OCI-LY3 (cell line): ENCODE measurements around the gene MOCOS.

Source experiments
- EZH2phosphoT487 ChIP-seq: fragments of 200-600 bp; shearing (Covaris generic); IDR thresholded peaks from 2 replicates; pipeline ENCODE4 v1.6.1; 2018; ENCODE audit warnings: antibody characterized with exemption, mixed run types, low read depth
- TF ChIP-seq, protein P1 (sequence below): fragments of 200-600, 300-600 bp; sonication (generic); IDR thresholded peaks from 2 replicates; pipeline ENCODE4 v1.5.1; 2014; ENCODE audit warnings: antibody characterized with exemption, low read length, low read depth

- TF ChIP-seq, protein P1, sequence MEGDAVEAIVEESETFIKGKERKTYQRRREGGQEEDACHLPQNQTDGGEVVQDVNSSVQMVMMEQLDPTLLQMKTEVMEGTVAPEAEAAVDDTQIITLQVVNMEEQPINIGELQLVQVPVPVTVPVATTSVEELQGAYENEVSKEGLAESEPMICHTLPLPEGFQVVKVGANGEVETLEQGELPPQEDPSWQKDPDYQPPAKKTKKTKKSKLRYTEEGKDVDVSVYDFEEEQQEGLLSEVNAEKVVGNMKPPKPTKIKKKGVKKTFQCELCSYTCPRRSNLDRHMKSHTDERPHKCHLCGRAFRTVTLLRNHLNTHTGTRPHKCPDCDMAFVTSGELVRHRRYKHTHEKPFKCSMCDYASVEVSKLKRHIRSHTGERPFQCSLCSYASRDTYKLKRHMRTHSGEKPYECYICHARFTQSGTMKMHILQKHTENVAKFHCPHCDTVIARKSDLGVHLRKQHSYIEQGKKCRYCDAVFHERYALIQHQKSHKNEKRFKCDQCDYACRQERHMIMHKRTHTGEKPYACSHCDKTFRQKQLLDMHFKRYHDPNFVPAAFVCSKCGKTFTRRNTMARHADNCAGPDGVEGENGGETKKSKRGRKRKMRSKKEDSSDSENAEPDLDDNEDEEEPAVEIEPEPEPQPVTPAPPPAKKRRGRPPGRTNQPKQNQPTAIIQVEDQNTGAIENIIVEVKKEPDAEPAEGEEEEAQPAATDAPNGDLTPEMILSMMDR = no peak
- TF ChIP-seq EZH2phosphoT487 = no peak
Measured at GRCh38 chr18:36162981-36163380, 24.3 kb upstream of the MOCOS start.
